C4-2B (cell line): ENCODE measurements around the gene CFL1.

Experiments
- H3K27ac ChIP-seq: fragments of 450-650 bp; 2 replicates; pipeline ENCODE4 v1.5.1; 2017
- CTCF ChIP-seq: fragments of 450-650 bp; conservative IDR thresholded peaks from 2 replicates; pipeline ENCODE4 v1.5.1; 2017; ENCODE audit warnings: mild to moderate bottlenecking
- ZFX ChIP-seq: fragments of 450-650 bp; IDR thresholded peaks from 2 replicates; pipeline ENCODE4 v1.6.1; 2017

Gene CFL1

GRCh38 chr11:65806979-65807378, 51.0 kb downstream of the CFL1 start:
- no peak for TF ChIP-seq CTCF
- TF ChIP-seq ZFX = no peak
- H3K27ac ChIP-seq = no peak overlapping the region
